Measurements from ENCODE around the gene ACAD9.

- TF ChIP-seq, protein P1, sequence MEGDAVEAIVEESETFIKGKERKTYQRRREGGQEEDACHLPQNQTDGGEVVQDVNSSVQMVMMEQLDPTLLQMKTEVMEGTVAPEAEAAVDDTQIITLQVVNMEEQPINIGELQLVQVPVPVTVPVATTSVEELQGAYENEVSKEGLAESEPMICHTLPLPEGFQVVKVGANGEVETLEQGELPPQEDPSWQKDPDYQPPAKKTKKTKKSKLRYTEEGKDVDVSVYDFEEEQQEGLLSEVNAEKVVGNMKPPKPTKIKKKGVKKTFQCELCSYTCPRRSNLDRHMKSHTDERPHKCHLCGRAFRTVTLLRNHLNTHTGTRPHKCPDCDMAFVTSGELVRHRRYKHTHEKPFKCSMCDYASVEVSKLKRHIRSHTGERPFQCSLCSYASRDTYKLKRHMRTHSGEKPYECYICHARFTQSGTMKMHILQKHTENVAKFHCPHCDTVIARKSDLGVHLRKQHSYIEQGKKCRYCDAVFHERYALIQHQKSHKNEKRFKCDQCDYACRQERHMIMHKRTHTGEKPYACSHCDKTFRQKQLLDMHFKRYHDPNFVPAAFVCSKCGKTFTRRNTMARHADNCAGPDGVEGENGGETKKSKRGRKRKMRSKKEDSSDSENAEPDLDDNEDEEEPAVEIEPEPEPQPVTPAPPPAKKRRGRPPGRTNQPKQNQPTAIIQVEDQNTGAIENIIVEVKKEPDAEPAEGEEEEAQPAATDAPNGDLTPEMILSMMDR (IDR thresholded peaks at IDR 0.05) = no peak
- TF ChIP-seq EP300 (IDR thresholded peaks at IDR 0.05) (no peak), POLR2AphosphoS5 (IDR thresholded peaks at IDR 0.05) (no peak), POLR2A (IDR thresholded peaks at IDR 0.05) (no peak)
Measured at GRCh38 chr3:128919988-128920387, 40.6 kb downstream of the ACAD9 start.

Measured in sigmoid colon (tissue), 4 donors.